Omental fat pad (tissue), 4 donors: ENCODE measurements around the gene LKAAEAR1. TPM values are rescaled to one million over a fixed set of nuclear protein-coding genes. Genes with fewer than 3 reads are reported as not detected.

ENCODE experiments used
- ATAC-seq: fragments of 150-250 bp; one replicate; pipeline ENCODE4 v1.9.1; 2016; ENCODE audit warnings: mild to moderate bottlenecking, moderate library complexity; ENCODE audit not compliant: low FRiP score
- DNase-seq: peaks from one replicate; pipeline ENCODE4 v3.0.0-alpha.2; 2019; ENCODE audit warnings: low spot score
- CTCF ChIP-seq, 3 donors: fragments of 450-650 bp; IDR thresholded peaks; one replicate each; pipeline ENCODE4 v1.5.1; 2016 to 2017; ENCODE audit warnings: antibody characterized with exemption in 3 of 3, mild to moderate bottlenecking in 3 of 3, moderate library complexity in 2 of 3
- total RNA-seq, 4 donors: library from RNA; depleted of rRNA; stranded (reverse); fragments of >200 nt; gene quantifications; one replicate each; pipeline ENCODE4 v1.1.0, GENCODE V29; 2016

LKAAEAR1 gene
- total RNA-seq, 4 donors from 2014 or later: 0.65 TPM; not detected in 3

GRCh38 chr20:64076061-64076997 is 7.9 kb downstream of the LKAAEAR1 start:
- ATAC-seq (no peak), DNase-seq (no peak)
- no peak for TF ChIP-seq CTCF (IDR thresholded peaks at IDR 0.05)

GRCh38 chr20:64075556-64075955 is 8.6 kb downstream of the LKAAEAR1 start:
- ATAC-seq (no peak), DNase-seq (no peak)
- no peak for TF ChIP-seq CTCF (IDR thresholded peaks at IDR 0.05)

DNA sequence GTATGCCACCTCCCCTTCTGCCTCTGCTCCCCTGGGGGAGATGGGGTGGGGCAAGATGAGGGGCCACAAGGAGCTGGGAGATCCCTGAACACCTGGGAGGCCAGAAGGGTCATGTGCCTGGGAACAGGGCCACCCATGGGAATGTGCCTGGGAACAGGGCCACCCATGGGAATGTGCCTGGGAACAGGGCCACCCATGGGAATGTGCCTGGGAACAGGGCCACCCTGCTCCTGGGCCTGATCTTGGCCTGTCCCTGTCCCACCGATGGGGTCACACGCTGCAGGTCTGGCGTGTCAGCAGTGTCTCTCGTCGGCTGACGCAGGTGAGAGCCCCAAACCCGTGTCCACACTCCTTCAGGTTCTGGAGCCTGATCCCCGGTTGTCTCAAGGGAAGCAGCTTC is 9.2 kb downstream of the LKAAEAR1 start:
- no peak for DNase-seq
- no peak for TF ChIP-seq CTCF (IDR thresholded peaks at IDR 0.05)

GRCh38 chr20:64074184-64074789 is 9.9 kb downstream of the LKAAEAR1 start:
- no peak for ATAC-seq
- no peak for DNase-seq
- no peak for TF ChIP-seq CTCF (IDR thresholded peaks at IDR 0.05)

More for the DNA sequence above, 9.2 kb downstream of the LKAAEAR1 start:
- ATAC-seq: no peak

DNA sequence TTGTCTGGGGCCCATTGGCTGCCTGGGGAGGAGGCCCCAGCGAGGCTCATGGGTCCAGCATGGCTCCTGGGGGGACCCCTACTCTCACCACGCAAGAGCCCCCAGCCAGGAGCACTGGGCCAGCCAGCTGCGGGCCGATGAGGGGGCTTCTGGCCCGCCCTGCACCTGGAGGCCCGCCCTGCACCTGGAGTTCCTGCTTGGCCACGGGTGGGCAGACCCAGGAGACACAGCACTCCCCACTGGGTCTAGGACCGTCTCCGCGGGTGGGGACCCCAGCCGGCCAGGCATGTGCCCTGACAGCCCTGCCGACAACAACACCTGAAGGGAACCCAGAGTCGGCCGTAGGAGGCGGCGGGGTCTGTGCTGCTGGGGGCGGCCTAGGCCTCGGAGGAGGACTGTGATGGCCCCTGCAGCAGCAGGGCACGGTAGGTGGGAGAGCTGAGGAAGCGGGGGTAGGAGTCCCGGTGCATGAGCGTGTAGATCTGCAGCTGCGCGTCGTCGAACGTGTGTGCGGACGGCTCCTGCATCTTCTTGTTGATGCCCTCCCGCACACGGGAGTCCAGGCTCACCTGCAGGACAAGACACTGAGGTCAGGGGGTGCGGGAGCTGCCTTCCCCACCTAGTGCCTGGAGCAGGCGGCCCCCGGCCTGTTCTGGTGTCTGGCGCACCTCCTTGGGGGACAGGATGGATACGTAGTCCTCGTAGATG is 10.6 kb downstream of the LKAAEAR1 start:
- TF ChIP-seq CTCF (IDR thresholded peaks at IDR 0.05): no peak
- ATAC-seq (no peak), DNase-seq (no peak)

- no peak for DNase-seq
- ATAC-seq: no peak
- no peak for TF ChIP-seq CTCF (IDR thresholded peaks at IDR 0.05)
Observed at GRCh38 chr20:64072498-64073063, 11.6 kb downstream of the LKAAEAR1 start.
